Heart right ventricle (tissue), 16 donors: ENCODE measurements around the gene IARS2. TPM values are rescaled to one million over a fixed set of nuclear protein-coding genes. Genes with fewer than 3 reads are reported as not detected.

Experiments used
- ATAC-seq, 8 donors: fragments of 200-7000 bp; cut with Tn5 transposase; one replicate each; pipeline ENCODE4 v1.9.1; 2020; ENCODE audit warnings: mild to moderate bottlenecking in 8 of 8, moderate library complexity in 8 of 8, moderate number of reproducible peaks in 1 of 8
- DNase-seq, 2 donors: peaks; one replicate each; pipeline ENCODE4 v3.0.0-alpha.2; 2020
- H3K27ac ChIP-seq, 10 donors: fragments of 200-600 bp; sonication (generic) in 2 of 10; one replicate each; pipeline versions ENCODE4 v1.5.0 to v1.8.0; 2020 to 2022; ENCODE audit warnings: mild to moderate bottlenecking in 3 of 10
- H3K27me3 ChIP-seq, 7 donors: fragments of 200-600 bp; one replicate each; pipeline ENCODE4 v1.8.0; 2021 to 2022; ENCODE audit warnings: mild to moderate bottlenecking in 2 of 7
- H3K36me3 ChIP-seq, 9 donors: fragments of 200-600 bp; sonication (generic) in 1 of 9; one replicate each; pipeline versions ENCODE4 v1.5.0 to v1.8.0; 2020 to 2022; ENCODE audit warnings: mild to moderate bottlenecking in 2 of 9
- H3K4me1 ChIP-seq, 9 donors: fragments of 200-600 bp; sonication (generic) in 1 of 9; one replicate each; pipeline versions ENCODE4 v1.5.0 to v1.8.0; 2020 to 2022; ENCODE audit warnings: mild to moderate bottlenecking in 4 of 9
- H3K4me3 ChIP-seq, 10 donors: fragments of 200-600 bp; sonication (generic) in 2 of 10; one replicate each; pipeline versions ENCODE4 v1.5.0 to v1.8.0; 2020 to 2022; ENCODE audit warnings: mild to moderate bottlenecking in 7 of 10, moderate library complexity in 2 of 10
- H3K9me3 ChIP-seq, 11 donors: fragments of 200-600 bp in 10 of 11; sonication (generic) in 2 of 11; one replicate each; pipeline versions ENCODE4 v1.5.0 to v1.8.0; 2013 to 2022; ENCODE audit warnings: mild to moderate bottlenecking in 2 of 11, control low read depth in 1 of 11, moderate library complexity in 1 of 11
- CTCF ChIP-seq, 9 donors: fragments of 200-600 bp; sonication (generic) in 2 of 9; IDR thresholded peaks; one replicate each; pipeline versions ENCODE4 v1.5.0 to v1.8.0; 2021 to 2022; ENCODE audit warnings: antibody characterized with exemption in 9 of 9, mild to moderate bottlenecking in 5 of 9, moderate library complexity in 1 of 9
- WGBS, 2 donors: extraction: QIAGEN DNeasy Blood & Tissue Kit; methylation state at CpG; one replicate each; pipeline ENCODE4 v1.1.7; 2013; ENCODE audit warnings: inconsistent platforms in 1 of 2; 5-methylcytosine and 5-hydroxymethylcytosine counted together
- intact Hi-C, 10 donors: fragments of 100-400 bp; cut with DNase I; formaldehyde crosslinking; loops; one replicate each; pipeline versions ENCODE4 v1.11.1 to v1.14.2; 2022
- microRNA-seq, 2 donors: library from miRNA; unstranded; fragments of <30 nt; microRNA quantifications; one replicate each; pipeline ENCODE4 v1.2.0, GENCODE V29; 2021
- polyA plus RNA-seq, 2 donors: library from polyadenylated mRNA; stranded (reverse); fragments of 200-250 nt; gene quantifications; one replicate each; pipeline ENCODE4 v1.2.3, GENCODE V29; 2013
- total RNA-seq, 10 donors: library from RNA; stranded (reverse); fragmentation: NEBNext Ultra II Directional in 3 of 10; extraction: Animal tissue kit (Norgen Biotek cat#: 25700) in 3 of 10; gene quantifications; one replicate each; pipeline versions ENCODE4 v1.2.1 to v1.2.4, GENCODE V29; 2021 to 2023
- donor health status: Arrhythmogenic right ventricular cardiomyopathy.
- donor health status: ischemic (EF 13 %, LVEDD 7.1; RV severe dilation, severe dysfunction).
- donor health status: healthy with polysubstance abuse.
- donor health status: DM: no; HTN: yes; CAD: no.
- donor health status: DM: no; HTN: no; CAD: no.
- donor health status: ischemic (EF 25% LVEDD 6.9; RV normal size, moderate dysfunction).
- donor health status: ischemic (EF 25% LVEDD 5.7; RV mildly dilated, moderate dysfunction).
- donor health status: healthy.
- donor health status: DM: yes; HTN: yes; CAD: no.
- donor health status: Ischemic cardiomyopathy.
- donor health status: ischemic (EF 35%, LVEDD 5.7; RV mildly dilated, moderate dysfunction).
- donor health status: nonischemic (EF 11% LVEDD 7.7; RV severe dilation, severe dysfunction).
- donor health status: DM: yes; HTN: yes; CAD: no.
- donor health status: PGD.
- donor health status: ischemic (EF 29% LVEDD 5.4; RV normal size, mild dysfunction).
- donor health status: nonischemic (EF 23%, LVEDD 6.1; RV moderate dilation, normal function).

The IARS2 gene
- total and polyA plus RNA-seq, 12 donors, result 12.1 to 91.9 (median 80.1) TPM

- H3K36me3 ChIP-seq, result peaks cover 0 to 100% (median 30%) of the 10 kb centered on the region in 9 donors
- H3K27me3 ChIP-seq, result no peaks in the 10 kb centered on the region
- no peak for ATAC-seq
- no peak overlapping the region for H3K4me3 ChIP-seq
- H3K9me3 ChIP-seq, result no peaks in the 10 kb centered on the region
- no peak for DNase-seq
- intact Hi-C loops, result no loop called here
- WGBS, 2 donors, result 89 to 97% methylated on average over 2 of the region's 2 CpGs
- no peaks in the 10 kb centered on the region for H3K4me1 ChIP-seq
- TF ChIP-seq CTCF (IDR thresholded peaks at IDR 0.05), result no peak
- no peak overlapping the region for H3K27ac ChIP-seq
Measured at GRCh38 chr1:220188538-220188937, 94.6 kb downstream of the IARS2 start.

GRCh38 chr1:220189750-220190347 is 95.9 kb downstream of the IARS2 start:
- no peak for DNase-seq
- WGBS, 2 donors, result 92 to 98% methylated on average over 1 of the region's 1 CpG
- intact Hi-C loops, result no loop called here
- Histone ChIP-seq H3K4me1 (no peaks in the 10 kb centered on the region), H3K27ac (no peak overlapping the region), H3K36me3 (peaks cover 0 to 100% (median 42%) of the 10 kb centered on the region in 9 donors), H3K9me3 (no peaks in the 10 kb centered on the region), H3K4me3 (no peak overlapping the region), H3K27me3 (no peaks in the 10 kb centered on the region)
- peak in 7 of 9 donors; percentile 39 to 67 (median 53) for TF ChIP-seq CTCF (IDR thresholded peaks at IDR 0.05)
- ATAC-seq, result no peak

GRCh38 chr1:220195701-220196100 is 101.8 kb downstream of the IARS2 start:
- peaks cover 0 to 97% (median 36%) of the 10 kb centered on the region in 9 donors for H3K36me3 ChIP-seq
- H3K4me3 ChIP-seq, result no peak overlapping the region

More at GRCh38 chr1:220195701-220196100, 101.8 kb downstream of the IARS2 start:
- Histone ChIP-seq H3K27ac (no peak overlapping the region), H3K4me1 (peaks cover 0 to 7% (median 0%) of the 10 kb centered on the region in 9 donors), H3K9me3 (no peaks in the 10 kb centered on the region), H3K27me3 (no peaks in the 10 kb centered on the region)
- intact Hi-C loops, result no loop called here
- DNase-seq, result no peak
- no peak for ATAC-seq
- TF ChIP-seq CTCF (IDR thresholded peaks at IDR 0.05), result no peak

Small RNA genes lying within 50 kb of the gene (microRNA-seq; reads per million reads assigned to microRNA genes)
- gene MIR194-1, result 0 to 1.5 reads per million in 2 donors
- 0 to 1.5 reads per million in 2 donors for gene MIR215

Other genes starting within 250 kb of the IARS2 start
- gene SLC30A10, start 165.6 kb upstream of the IARS2 start, total RNA-seq, result under 1 TPM in 7 of 10 donors, not detected in 3; 0.15 to 0.56 (median 0.25) TPM
- under 1 TPM in 1 of 2 donors, not detected in 1; 0.22 TPM for gene SLC30A10, start 165.6 kb upstream of the IARS2 start, polyA plus RNA-seq
- gene EPRS1, start 47.6 kb upstream of the IARS2 start, total RNA-seq, result 10 to 100 TPM; 66.0 to 96.7 (median 73.3) TPM
- gene EPRS1, start 47.6 kb upstream of the IARS2 start, polyA plus RNA-seq, result 10 to 100 TPM; 40.5 to 42.4 TPM
- 10 to 100 TPM; 13.8 to 21.0 (median 19.2) TPM for gene BPNT1, start 4.3 kb upstream of the IARS2 start, total RNA-seq
- gene BPNT1, start 4.3 kb upstream of the IARS2 start, polyA plus RNA-seq, result 10 to 100 TPM in 1 of 2 donors, 1 to 10 TPM in 1; 5.4 to 14.2 TPM
- gene RAB3GAP2, start 178.3 kb downstream of the IARS2 start, total RNA-seq, result 10 to 100 TPM; 21.9 to 35.8 (median 28.5) TPM
- 10 to 100 TPM in 1 of 2 donors, 1 to 10 TPM in 1; 5.7 to 10.8 TPM for gene RAB3GAP2, start 178.3 kb downstream of the IARS2 start, polyA plus RNA-seq